Measurements from ENCODE around the gene AZI2. TPM values are rescaled to one million over a fixed set of nuclear protein-coding genes. Genes with fewer than 3 reads are reported as not detected.
A peak's percentile ranks its signal among the peaks of the same experiment; 100 is the strongest.

The AZI2 gene
- total RNA-seq, 2 experiments from 2014 or later, result 27.4 to 31.5 TPM

- no peaks in the 10 kb centered on the region for H3K4me1 ChIP-seq (ENCODE audit: insufficient read depth, low read length)
- intact Hi-C loops (cut with DNase I, micrococcal nuclease), result loop anchor here (1.0 to 2.0 kb wide), 3 partner anchors 616 to 1194 kb away; no protein-coding TSS in a partner anchor
- ATAC-seq (ENCODE audit: poor library complexity) (peak; percentile 43), DNase-seq (peak in 3 of 14 experiments; percentile 63 to 68 (median 68))
- peaks cover 20% of the 10 kb centered on the region for H3K4me1 Mint-ChIP-seq (ENCODE audit: low read depth)
- no peaks in the 10 kb centered on the region for H3K27me3 Mint-ChIP-seq
- CTCF ChIA-PET, result interaction anchor here (0.9 to 6.2 kb wide), 5 partner anchors 11 to 616 kb away, joined by 3 to 56 read pairs (median 6); partner anchors contain the start of gene EOMES
- peaks cover 41% of the 10 kb centered on the region for H3K36me3 Mint-ChIP-seq (ENCODE audit: low read depth)
- no peaks in the 10 kb centered on the region for H3K9me3 Mint-ChIP-seq
- H3K27ac ChIP-seq (ENCODE audit: low read depth in 1 of 2, low read length in 2 of 2), result no peak overlapping the region
- no peak overlapping the region for H3K4me3 ChIP-seq (ENCODE audit: low read length)
- H3K4me3 Mint-ChIP-seq, result no peak overlapping the region
- no peak overlapping the region for H3K27ac Mint-ChIP-seq
- POLR2A ChIA-PET, result interaction anchor here (0.8 to 4.2 kb wide), 3 partner anchors 20 to 616 kb away, joined by 3 to 20 read pairs (median 9); partner anchors contain the start of genes AZI2, EOMES and ZCWPW2
- peak; percentile 83 for TF ChIP-seq CTCF (IDR thresholded peaks at IDR 0.05)
- peaks cover 22% of the 10 kb centered on the region for H3K36me3 ChIP-seq (ENCODE audit: insufficient read depth, low read length)
- H3K27me3 ChIP-seq (ENCODE audit: control insufficient read depth in 1 of 2, insufficient read depth in 2 of 2, low read length in 2 of 2), result no peaks in the 10 kb centered on the region
- no peaks in the 10 kb centered on the region for H3K9me3 ChIP-seq (ENCODE audit: control insufficient read depth in 1 of 2, insufficient read depth in 1 of 2, low read length in 2 of 2)
Observed at GRCh38 chr3:28328188-28329151, 20.2 kb downstream of the AZI2 start.

- TF ChIP-seq CTCF (IDR thresholded peaks at IDR 0.05), result no peak
- H3K4me1 ChIP-seq (ENCODE audit: insufficient read depth, low read length), result no peaks in the 10 kb centered on the region
- H3K4me3 Mint-ChIP-seq, result no peak overlapping the region
- H3K27ac ChIP-seq (ENCODE audit: low read depth in 1 of 2, low read length in 2 of 2), result no peak overlapping the region
- intact Hi-C loops (cut with DNase I, micrococcal nuclease), result no loop called here
- H3K9me3 ChIP-seq (ENCODE audit: control insufficient read depth in 1 of 2, insufficient read depth in 1 of 2, low read length in 2 of 2), result no peaks in the 10 kb centered on the region
- POLR2A ChIA-PET, result interaction anchor here (1.1 to 4.2 kb wide), 4 partner anchors 9 to 614 kb away, joined by 4 to 20 read pairs (median 10); partner anchors contain the start of genes AZI2 and ZCWPW2
- no peaks in the 10 kb centered on the region for H3K9me3 Mint-ChIP-seq
- H3K4me3 ChIP-seq (ENCODE audit: low read length), result no peak overlapping the region
- CTCF ChIA-PET, result interaction anchor here (1.5 to 6.2 kb wide), 4 partner anchors 9 to 615 kb away, joined by 3 to 56 read pairs (median 16); partner anchors contain the start of genes AZI2 and ZCWPW2
- H3K36me3 ChIP-seq (ENCODE audit: insufficient read depth, low read length), result peaks cover 23% of the 10 kb centered on the region
- H3K27ac Mint-ChIP-seq, result no peak overlapping the region
- no peaks in the 10 kb centered on the region for H3K27me3 Mint-ChIP-seq
- ATAC-seq (ENCODE audit: poor library complexity) (peak; percentile 74), DNase-seq (peak in 4 of 14 experiments; percentile 37 to 80 (median 68))
- H3K27me3 ChIP-seq (ENCODE audit: control insufficient read depth in 1 of 2, insufficient read depth in 2 of 2, low read length in 2 of 2), result no peaks in the 10 kb centered on the region
- H3K36me3 Mint-ChIP-seq (ENCODE audit: low read depth), result peaks cover 50% of the 10 kb centered on the region
- peaks cover 20% of the 10 kb centered on the region for H3K4me1 Mint-ChIP-seq (ENCODE audit: low read depth)
Observed at GRCh38 chr3:28326458-28326926, 22.1 kb downstream of the AZI2 start.

GRCh38 chr3:28322464-28322863, 26.2 kb downstream of the AZI2 start:
- H3K9me3 Mint-ChIP-seq, result no peaks in the 10 kb centered on the region
- no peaks in the 10 kb centered on the region for H3K27me3 ChIP-seq (ENCODE audit: control insufficient read depth in 1 of 2, insufficient read depth in 2 of 2, low read length in 2 of 2)
- no peak for TF ChIP-seq CTCF (IDR thresholded peaks at IDR 0.05)
- peaks cover 27% of the 10 kb centered on the region for H3K36me3 ChIP-seq (ENCODE audit: insufficient read depth, low read length)
- H3K4me1 ChIP-seq (ENCODE audit: insufficient read depth, low read length), result no peaks in the 10 kb centered on the region
- no peak overlapping the region for H3K4me3 Mint-ChIP-seq
- H3K27ac ChIP-seq (ENCODE audit: low read depth in 1 of 2, low read length in 2 of 2), result no peak overlapping the region
- peaks cover 25% of the 10 kb centered on the region for H3K4me1 Mint-ChIP-seq (ENCODE audit: low read depth)
- no peak overlapping the region for H3K27ac Mint-ChIP-seq
- H3K36me3 Mint-ChIP-seq (ENCODE audit: low read depth), result peaks cover 64% of the 10 kb centered on the region
- no peak overlapping the region for H3K4me3 ChIP-seq (ENCODE audit: low read length)
- DNase-seq (no peak), ATAC-seq (ENCODE audit: poor library complexity) (no peak)
- POLR2A ChIA-PET, result interaction anchor here (1.2 kb wide), 1 partner anchor 26 kb away, joined by 7 read pairs; the partner anchor contains the start of genes AZI2 and ZCWPW2
- H3K9me3 ChIP-seq (ENCODE audit: control insufficient read depth in 1 of 2, insufficient read depth in 1 of 2, low read length in 2 of 2), result no peaks in the 10 kb centered on the region
- intact Hi-C loops (cut with DNase I, micrococcal nuclease), result no loop called here
- no peaks in the 10 kb centered on the region for H3K27me3 Mint-ChIP-seq
- CTCF ChIA-PET, result interaction anchor here (1.2 to 1.9 kb wide), 2 partner anchors 26 to 610 kb away, joined by 5 read pairs; partner anchors contain the start of genes AZI2 and ZCWPW2

Measured in CD4-positive, alpha-beta T cell (primary cell).